HG03457 (cell line): ENCODE measurements around the gene CHN2.

Source experiments
- ATAC-seq: cut with Tn5 transposase; IDR thresholded peaks from one replicate; pipeline ENCODE4 v1.9.1; 2021; ENCODE audit warnings: moderate number of reproducible peaks; ENCODE audit not compliant: unreplicated experiment

The CHN2 gene

DNA sequence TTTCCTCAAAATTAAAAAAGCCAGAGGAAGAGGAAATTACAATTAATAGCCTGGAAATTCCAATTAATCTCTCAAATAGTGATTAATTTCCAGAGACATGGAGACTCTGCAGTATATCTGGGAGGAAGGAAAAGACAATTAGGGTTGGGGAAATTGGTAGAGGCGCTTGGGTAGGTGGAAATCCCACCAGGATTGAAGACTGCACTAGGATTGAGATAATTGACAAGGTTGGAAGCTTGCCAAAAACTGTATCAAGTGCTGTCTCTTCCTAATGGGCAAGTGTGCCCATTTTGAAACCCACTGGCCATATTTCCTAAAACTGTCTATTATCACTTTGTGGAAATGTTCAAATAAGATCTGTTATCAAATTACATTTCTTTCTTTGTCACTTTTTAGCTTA lies 21.6 kb downstream of the CHN2 start:
- no peak for ATAC-seq

DNA sequence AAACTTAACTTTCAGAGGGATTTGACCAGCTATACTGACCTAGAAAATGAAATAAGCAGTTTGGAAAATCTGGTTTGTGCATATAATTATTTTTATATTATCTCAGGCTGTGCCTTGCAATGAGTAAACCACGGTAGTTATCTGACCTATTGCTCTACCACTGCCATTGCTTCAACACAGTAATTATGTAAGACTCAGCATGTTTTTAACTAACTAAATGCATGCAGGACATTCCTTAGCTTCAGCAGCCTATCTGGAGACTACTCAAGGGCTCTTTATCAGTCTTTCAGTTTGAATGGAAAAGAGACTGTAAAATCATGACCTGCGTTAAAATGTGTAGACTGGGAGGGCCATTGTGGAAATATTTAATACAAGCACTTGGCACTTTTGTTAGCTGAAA lies 22.5 kb downstream of the CHN2 start:
- ATAC-seq, result no peak

DNA sequence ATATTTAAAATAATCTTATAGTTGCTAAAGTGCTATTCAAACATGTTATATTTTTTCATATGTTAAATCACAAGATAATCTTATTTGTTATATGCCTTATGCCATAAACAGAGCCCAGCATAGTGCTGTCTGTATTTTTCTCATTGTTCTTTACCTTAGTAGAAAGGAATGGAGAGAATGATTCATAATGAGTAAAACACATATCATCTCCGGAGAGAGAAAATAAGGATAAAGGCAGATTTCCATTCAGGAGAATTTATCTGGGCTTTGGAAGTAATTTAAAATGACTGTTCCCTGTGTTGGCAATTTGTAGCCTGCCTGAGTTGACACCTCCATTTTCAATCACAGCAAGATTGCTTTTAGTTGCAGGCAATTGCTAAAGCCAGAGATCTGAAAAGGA lies 30.2 kb downstream of the CHN2 start:
- ATAC-seq, result no peak

DNA sequence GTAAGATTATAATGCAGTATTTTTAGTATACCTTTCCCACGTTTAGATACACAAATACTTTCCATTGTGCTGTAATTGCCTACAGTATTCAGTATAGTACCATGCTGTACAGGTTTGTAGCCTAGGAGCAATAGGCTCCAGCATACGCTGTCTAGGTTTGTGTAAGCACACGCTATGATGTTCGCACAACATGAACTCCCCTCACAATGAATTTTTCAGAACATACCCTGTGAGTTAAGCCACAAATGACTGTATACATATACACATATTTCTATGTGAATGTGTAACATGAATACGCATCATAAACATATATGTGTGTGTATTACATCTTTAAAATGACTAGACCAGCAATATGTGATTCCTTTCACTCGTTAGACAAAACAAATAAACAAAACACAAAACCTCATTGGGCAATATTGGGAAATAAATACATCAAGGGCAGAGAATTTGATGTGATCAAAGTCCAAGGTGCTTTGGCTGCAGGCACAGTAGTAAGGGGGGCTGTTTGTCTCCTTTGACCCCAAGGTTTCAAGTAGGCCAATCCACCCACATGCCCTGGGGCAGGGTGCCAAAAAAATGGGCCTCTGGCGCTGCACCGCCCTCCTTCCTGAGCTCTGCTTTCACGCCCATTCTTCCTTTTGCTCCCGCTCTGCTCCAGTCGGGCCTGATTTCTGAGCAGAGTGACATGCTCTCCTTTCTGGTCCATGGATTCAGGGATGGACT lies 33.9 kb downstream of the CHN2 start:
- no peak for ATAC-seq

DNA sequence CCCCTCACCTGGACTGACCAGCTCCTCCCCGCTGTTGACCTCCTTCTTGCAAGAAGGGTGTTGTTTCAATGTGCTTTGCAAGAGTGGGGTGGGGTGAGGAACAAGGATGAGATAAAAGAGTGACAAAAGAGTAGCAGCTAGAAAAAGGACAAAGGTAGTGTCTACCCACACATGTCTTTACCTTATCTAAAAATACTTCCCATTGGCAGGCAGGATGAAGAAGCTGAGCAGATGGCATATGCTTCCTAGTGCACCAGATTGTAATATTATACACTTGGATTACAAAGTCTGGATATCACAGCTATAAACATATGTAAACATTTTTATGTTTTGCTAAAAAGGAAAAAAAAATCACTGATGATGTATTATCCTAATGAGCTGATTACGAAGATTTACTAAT lies 34.5 kb downstream of the CHN2 start:
- no peak for ATAC-seq

DNA sequence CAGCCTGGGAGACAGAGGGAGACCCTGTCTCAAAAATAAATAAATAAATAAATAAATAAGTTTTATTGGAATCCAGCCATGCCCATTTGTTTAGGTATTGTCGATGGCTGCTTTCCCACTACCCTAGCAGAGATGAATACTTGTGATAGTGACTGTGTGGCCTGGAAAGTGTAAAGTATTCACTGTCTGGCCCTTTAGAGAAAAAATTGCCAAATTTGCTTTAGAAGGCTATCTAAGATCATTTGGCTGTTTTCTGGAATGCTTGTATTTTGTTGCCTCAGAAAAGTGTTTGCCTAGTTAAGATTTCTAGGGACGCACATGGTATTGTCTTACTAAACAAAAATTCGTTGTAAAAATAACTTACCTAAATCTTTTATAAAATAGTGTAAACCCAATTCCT lies 35.4 kb downstream of the CHN2 start:
- no peak for ATAC-seq

DNA sequence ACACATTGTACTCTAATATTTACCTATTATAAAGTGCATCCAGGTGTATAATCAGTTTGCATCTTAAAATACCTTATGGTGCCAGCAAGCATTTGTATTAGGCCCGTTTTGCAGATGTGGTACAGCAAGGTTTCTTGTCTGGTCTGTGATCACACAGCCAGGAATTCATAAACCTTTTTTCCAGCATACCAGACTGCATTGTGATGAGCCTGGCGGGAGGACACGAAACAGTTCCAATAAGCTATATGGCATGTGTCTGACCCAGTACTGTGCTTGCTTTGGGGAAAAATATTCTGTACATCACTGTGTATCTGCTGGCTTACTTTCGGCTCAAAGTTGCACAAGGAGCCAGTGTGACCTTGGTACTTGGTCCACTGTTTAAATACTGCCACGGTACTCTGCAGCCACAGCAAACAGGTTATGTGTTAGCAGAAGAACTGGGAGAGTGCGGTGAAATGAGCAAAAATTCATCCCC lies 36.3 kb downstream of the CHN2 start:
- no peak for ATAC-seq

DNA sequence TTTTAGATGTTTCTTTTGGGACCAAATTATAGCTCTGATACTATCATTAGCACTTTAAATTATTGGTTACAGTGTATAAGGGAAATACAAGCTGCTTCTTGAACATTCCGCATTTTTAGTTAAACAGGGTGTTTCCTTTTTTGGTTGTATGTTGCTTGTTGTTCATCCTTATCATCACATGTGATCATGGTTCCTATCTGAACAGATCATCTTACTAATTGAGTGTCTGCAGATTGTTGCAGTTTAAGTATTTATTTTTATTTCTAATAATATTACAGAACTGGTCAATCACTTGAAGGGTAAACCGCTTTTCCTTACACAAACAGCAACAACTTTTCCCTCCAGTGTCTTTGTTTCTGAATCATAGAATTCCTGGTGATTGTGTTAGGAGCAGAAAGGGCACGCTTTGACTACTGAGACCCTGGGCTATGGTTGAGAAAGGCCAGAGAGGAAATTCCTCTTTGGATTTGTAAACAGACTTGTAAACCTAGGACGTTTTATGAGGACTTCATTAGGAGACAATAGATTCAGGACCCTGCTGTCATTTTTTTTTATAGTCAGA lies 37.2 kb downstream of the CHN2 start:
- ATAC-seq, result no peak

DNA sequence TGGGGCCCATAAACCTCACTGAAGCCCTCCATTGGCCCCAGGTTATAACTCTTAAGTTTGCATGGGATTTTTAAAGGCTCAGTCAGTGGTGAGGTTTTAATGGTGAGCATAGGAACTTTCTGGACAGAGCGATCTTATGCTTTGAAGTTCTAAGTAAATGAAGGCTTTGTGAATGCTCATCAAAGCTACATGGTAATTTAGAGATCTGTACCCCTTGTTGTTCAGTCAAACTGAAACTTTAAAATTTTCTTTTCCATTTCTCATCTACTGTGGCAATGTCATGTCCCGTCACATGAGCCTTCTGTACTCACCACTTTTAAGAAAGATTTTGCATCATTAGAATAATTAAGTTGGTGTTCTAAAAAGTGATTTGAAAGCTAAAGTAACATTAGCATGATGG lies 39.9 kb downstream of the CHN2 start:
- ATAC-seq, result no peak

DNA sequence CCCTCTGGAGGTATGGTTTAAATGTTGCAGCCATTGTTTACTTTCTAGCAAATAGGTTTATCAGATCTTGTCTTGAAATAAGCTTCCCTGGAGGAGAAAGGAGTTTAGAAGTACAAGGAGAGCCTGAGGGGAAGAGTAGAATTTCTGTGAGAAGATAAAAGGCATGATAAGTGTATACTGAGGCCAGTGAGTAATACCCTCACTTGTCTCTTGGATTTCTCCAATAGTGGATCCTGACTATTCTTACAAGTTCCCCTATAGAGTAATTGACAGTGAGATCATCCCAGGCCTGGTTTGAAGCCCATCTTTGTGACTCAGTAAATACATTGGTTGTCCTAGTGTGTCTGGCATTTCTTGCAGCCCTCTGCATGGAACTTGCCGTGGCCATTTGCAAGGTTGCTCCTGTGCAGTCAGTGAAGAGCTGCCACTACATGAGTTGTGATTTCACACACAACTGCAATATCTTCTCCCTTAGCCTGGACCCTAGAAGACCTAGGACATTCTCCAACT lies 41.6 kb downstream of the CHN2 start:
- ATAC-seq, result no peak

DNA sequence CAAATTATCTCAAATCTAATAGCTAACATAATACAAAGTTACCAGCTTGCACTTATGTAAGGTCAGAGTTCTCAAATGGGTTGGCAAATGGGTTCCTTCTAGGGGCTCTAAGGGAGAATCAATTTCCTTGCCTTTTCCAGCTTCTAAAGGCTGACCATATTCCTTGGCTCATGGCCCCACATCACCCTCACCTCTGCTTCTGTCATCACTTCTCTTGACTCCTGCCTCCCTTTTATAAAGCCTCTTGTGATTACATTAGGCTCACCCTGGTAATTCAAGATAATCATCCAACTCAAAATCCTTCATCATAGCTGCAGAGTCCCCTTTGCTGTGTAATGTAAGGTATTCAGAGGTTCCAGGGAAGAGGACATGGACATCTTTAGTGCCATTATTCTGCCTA lies 42.1 kb downstream of the CHN2 start:
- no peak for ATAC-seq

DNA sequence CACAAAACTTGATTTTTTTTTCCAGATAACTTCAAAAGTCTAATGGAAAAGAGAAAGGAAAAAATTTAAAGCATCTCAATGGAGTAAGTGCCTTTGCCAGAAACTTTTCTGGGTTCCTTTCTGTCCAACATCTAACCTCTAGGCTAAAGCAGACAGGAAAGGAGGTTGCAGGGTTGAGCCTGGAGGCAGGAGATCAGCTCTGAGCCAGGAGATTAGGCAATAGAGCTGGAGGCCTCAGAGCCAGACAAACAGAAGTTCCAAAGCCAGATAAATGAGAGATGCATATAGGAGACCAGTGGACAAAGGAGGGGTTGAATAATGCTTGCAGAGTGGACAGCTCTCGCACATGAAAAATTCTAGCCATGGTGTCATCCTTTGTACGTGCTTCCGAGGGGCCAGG lies 42.9 kb downstream of the CHN2 start:
- ATAC-seq, result no peak

DNA sequence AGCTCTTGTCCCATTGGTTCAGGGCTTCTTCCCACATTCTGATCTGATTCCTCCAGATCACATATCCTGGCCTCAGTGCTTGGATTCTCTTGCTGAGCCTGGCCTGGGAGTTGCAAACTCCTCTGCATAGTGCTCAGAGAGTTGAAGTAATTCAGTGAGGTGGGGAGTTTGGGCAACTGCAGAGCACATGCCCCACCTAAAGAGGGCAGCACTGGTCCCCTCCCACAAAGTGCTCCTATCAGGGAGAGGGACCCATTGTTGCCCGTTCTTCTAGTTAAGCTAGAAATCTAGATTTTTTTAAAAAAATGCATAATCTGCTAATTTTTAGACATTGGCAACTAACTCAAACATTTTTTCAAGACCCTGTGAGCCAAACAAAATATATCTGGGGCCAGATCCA lies 45.1 kb downstream of the CHN2 start:
- no peak for ATAC-seq

DNA sequence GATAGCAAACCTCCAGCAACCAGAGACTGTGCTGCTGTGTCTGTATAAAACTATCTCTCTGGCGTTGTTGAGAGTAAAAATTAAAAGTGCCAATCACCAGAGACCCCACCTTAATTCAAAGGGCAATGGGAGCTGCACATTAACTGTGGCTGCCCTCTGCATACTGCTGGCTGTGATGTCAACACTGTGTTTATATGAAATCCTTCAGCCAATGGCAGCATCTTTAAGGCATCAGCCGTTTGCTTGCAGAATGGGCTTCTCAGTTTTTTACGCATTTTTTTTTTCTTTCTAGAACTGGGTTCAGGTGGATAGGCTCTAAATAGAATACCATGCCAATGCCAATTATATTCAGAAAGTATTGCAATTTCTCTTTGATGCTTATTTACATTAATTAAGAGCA lies 47.7 kb downstream of the CHN2 start:
- ATAC-seq, result no peak

DNA sequence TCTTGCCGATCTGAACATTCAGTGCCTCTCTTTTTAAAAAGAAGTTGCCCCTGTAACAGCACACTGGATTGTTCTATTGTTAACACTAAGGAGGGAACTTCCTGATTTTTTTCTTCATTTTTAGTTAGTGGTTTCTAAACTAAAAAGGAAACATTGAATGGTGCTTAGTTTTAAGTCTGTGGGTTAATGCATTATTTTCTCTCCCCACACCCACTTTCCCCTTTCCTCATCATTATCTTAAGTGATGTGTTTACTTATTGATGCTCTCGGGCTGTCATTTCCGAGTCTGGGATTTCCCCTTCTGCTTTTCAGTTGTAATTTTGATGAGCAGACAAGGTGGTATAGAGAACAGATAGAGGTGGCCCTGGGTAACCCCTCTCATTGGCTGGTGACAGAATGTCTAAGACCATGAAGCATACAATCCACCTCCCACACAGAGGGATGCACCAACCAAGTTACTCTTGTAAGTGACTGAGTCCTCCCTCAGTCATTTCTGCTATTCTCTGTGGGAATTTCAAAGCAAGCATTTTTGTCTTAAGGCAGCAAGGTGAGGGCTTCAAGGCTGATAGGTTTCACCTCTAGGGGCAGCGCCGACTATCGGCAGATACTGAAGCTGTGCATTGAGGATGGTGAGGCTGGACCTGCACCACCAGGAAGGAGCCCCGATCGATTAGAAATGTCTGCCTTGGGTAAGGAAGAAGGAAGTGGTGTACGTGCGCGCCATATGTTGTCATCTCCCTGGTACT lies 49.5 kb downstream of the CHN2 start:
- ATAC-seq, result no peak

DNA sequence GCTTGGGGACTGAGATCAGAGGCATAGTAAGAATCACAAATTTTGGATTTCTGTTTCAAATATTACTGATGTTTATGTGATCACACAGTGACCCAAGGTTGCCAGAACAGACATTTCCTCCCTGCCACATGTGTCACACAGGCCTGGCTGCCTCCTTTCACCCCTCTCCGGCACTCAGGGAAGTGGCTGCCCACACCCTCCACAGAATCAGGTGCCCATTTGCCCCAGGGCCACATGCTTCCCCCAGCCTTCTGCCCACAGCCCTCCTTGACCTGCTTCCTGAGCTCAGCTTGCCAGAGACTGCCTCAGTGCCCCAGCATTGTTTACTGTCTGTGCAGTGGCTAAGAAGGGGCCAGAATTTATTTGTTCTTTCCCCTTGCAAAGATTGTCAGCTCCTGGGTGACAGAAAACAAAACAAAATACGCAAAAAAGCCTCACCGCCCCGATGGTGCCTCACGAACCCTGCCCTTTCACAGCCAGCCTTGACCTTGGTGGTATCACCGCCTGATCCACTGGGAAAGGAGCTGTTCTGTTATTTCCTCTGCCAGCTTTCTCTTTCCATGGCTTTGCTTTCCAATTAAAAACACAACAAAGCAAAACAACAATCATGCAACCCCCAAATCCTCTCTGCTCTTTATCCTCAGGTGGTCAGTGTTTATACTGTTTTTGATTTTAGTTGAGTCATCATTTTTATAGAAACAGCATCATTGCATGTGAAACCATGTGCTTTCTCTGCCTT lies 52.8 kb downstream of the CHN2 start:
- ATAC-seq, result no peak

DNA sequence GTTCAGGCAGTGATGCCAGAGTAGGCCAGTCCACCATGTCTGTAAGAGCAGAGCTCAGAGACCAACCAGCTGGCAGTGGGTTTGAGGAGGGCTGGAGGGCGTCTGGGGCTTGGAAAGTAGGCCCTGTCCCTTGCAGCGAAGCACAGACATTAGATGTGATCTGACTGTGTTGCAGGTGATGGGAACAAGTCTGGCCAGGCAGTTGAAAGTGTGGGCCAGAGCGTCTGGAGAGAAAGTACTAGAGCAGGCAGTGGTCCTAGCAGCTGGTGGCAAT lies 53.3 kb downstream of the CHN2 start:
- no peak for ATAC-seq

DNA sequence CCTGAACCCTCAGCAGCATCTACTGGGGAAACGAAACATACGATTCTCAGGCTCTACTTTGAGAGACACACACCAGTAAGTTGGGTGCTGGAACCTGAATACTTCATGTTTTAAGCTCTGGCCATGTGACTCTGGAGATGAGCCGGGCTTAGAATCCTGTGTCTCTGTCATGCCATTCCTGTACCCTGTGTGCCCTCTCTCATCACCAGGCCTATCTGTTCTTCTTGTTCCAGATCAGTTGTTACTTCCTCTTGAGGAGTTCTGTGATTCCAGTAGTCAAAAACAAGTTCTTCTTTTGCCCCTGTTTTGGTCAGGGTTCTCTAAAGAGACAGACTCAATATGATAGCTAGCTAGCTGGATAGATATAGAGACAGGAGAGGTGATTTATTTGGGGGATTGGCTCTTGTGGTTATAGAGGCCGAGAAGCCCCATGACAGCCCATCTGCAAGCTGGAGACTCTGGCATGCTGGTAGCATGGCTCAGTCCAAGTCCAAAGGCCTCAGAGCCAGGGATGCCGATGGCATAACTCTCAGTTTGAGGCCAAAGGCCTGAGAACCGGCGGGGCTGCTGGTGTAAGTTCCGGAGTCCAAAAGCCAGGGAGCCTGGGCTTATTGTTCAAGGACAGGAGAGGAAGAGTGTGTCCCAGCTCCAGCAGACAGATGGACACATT lies 54.3 kb downstream of the CHN2 start:
- ATAC-seq, result no peak

DNA sequence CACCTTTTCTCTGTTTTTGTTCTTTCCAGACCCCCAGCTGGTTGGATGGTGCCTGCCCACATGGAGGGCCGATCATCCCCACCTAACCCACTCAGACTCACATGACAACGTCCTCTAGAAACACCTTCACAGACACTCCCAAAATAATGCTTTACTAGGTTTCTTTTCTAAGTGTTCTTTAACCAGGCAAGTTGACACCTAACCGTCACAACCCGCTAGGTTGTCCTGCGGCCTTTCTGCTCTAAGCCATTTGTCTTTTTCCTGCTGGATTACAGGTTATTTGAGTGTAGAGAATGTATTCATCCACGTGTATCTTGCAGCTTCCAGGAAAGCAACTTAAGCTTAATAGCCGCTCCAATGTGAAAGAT lies 54.8 kb downstream of the CHN2 start:
- no peak for ATAC-seq

DNA sequence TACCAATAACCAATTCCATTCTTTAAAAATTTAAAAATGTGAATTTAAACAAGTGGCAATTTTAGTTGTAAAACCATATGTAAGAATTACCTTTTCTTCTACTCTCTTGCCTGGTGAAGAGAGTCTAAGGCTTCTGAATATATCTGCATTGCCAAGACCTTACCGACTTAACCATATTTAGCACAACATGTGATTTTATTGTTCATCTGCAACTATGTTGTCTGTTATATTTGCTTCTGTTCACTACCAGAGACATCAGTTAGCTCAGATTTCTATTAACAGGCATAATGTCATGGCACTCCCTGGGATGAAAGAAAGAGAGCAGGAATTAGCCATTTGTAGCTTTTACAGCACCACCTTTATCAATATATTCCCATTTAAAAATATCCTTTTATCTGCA lies 55.3 kb downstream of the CHN2 start:
- no peak for ATAC-seq

DNA sequence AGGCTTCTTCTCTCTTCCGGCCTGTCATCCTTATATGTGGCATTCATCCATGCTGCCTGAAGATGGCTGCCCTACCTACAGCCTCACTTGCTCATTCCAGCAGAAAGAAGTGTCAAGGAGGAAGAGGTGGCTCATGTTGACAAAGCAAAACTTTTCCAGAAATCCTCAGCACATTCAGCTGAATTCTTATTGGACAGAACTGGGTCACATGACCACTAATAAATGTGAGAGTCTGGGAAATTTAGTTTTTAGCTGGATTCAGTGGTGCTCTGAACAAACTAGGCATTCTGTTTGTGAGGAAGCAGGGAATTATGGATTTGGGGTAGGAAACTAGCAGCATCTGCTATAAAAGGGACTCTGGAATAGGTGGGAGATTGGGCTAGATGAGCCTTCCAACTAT lies 58.6 kb downstream of the CHN2 start:
- ATAC-seq, result no peak
